ENCODE results near the gene RAB5A.
"Not testable (repeated sequence)": the region's sequence is repeated elsewhere in the genome, so short reads cannot be mapped to it uniquely, and the experiment has no call there.

RAB5A gene

DNA sequence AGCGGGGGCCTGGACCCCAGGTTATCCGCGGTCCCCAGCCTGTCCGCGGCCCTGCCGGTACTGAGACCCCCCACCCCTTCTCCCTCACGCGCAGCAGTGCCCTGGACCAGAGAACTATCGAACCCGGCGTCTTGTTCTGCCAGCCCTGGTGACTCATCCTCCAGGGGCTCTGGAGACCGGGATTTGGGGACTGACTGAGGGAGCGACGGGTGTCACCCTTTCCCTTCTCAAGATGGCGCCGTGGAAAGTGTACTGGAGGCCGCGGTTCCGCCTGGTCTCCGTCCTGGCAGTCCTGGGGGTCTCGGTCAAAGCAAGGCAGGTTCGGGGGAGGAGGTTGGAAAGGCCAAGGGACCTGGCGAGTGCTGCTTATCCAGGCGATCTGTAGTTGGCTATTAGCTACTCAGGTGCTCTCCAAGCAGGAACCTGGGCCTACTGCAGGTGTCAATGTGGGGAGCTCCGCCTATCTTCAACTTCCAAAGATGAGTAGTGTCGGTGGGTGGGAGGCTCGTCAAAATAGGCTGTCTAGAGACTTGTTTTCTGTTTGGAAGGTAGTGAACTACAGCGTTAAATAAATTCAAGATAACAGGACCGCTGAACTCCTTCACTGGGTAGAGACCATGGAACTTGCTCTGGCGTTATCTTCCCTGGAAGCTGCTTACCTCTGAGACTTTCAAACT lies 790 bp downstream of the RAB5A start:
- peak; percentile 9 to 17 for DNase-seq (ENCODE audit: low read depth in 2 of 2, low spot score in 1 of 2)

- no peak for DNase-seq (ENCODE audit: low read depth in 2 of 2, low spot score in 1 of 2)
Measured at GRCh38 chr3:19948226-19948591, 1.3 kb downstream of the RAB5A start.

DNA sequence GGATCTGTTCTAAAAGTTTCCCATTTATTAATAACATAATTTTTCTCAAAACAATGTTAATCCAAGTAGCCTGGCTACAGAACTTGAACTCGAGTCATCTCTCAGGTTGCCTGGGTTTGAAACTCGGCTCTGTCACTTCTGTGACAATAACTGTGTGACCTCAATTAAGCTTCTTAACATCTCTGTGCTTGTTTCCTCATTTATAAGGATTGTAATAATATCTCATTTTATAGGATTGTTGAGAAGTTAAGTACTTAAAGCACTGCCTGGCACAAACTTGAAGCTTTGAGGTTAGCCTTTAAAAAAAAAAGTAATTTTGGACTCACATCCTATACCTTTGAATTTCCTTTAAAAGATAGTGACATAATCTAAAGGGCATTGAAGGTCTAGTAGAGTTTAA lies 3.4 kb downstream of the RAB5A start:
- DNase-seq (ENCODE audit: low read depth in 2 of 2, low spot score in 1 of 2) = no peak

DNA sequence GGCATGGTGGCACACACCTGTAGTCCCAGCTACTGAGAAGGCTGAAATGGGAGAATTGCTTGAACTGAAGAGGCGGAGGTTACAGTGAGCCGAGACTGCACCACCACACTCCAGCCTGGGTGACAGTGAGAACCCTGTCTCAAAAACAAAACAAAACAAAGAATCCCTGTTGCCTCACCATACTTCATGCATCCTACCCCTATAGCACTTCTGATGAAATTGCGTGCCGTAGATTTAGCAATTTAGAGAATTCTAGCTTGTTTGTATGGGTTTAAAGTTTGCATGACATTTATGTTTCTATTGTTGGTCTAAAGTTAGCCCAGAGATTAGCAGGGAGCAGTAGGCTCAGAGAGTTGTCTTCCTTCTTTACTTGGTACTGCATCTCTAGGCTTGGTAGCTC lies 7.8 kb downstream of the RAB5A start:
- no peak for DNase-seq (ENCODE audit: low read depth in 2 of 2, low spot score in 1 of 2)

- not testable (repeated sequence) for DNase-seq (ENCODE audit: low read depth in 2 of 2, low spot score in 1 of 2)
Measured at GRCh38 chr3:19957354-19957753, 10.5 kb downstream of the RAB5A start.

GRCh38 chr3:19959505-19959904 lies 12.6 kb downstream of the RAB5A start:
- DNase-seq (ENCODE audit: low read depth in 2 of 2, low spot score in 1 of 2) = no peak

DNA sequence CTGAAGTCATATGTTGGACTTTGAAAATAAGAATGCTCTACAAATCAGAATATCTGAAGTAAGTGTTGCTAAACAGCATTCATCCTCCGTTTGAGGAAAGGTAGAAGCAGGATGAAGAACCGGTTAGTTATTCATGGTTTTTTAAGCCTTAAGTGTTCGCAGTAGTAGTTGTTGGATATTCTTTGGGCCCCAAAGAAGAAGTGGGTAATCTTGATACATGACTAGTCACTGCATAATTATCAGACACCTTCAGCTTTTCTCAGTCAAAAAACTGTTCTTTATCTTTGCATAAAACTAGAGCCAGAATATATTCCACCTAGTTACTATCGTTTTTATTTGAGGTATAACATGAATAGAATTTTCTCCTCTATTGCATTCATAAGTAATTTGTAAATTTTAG lies 13.8 kb downstream of the RAB5A start:
- no peak for DNase-seq (ENCODE audit: low read depth in 2 of 2, low spot score in 1 of 2)

GRCh38 chr3:19961960-19962359 lies 15.1 kb downstream of the RAB5A start:
- no peak for DNase-seq (ENCODE audit: low read depth in 2 of 2, low spot score in 1 of 2)

DNA sequence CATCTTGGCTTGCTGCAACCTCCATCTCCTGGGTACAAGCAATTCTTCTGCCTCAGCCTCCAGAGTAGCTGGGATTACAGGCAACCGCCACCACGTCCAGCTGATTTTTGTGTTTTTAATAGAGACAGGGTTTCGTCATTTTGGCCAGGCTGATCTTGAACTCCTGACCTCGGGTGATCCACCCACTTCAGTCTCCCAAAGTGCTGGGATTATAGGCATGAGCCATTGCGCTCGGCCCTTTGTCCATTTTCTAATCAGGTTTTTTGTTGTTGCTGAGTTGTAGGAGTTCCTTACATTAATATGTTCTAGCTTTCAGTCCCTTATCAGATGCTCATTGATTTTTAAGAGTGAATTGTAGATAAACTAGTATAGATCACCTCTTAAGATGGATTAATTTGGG lies 20.3 kb downstream of the RAB5A start:
- no peak for DNase-seq (ENCODE audit: low read depth in 2 of 2, low spot score in 1 of 2)

GRCh38 chr3:19967812-19968211 lies 20.9 kb downstream of the RAB5A start:
- DNase-seq (ENCODE audit: low read depth in 2 of 2, low spot score in 1 of 2) = no peak

DNA sequence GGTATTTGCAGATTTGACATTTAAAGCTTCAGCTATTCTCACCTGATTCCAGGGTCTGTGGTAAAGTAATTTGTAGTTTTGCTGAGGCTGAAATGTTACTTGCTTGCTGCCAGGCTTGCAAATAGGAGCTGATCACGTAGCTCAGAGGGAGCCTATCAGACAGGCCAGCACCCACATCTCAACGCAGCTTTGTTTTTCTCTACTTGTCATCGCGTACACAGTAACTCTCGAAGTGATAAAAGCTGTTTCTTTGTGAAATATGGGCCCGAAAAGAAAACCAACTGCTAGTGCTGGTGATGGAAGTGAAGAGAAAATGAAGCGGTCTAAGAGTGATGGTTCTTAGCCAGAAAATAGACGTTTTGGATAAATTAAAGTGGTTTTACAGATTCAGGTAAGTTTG lies 23.4 kb downstream of the RAB5A start:
- no peak for DNase-seq (ENCODE audit: low read depth in 2 of 2, low spot score in 1 of 2)

- no peak for DNase-seq (ENCODE audit: low read depth in 2 of 2, low spot score in 1 of 2)
Measured at GRCh38 chr3:19972054-19972453, 25.2 kb downstream of the RAB5A start.

- DNase-seq (ENCODE audit: low read depth in 2 of 2, low spot score in 1 of 2) = not testable (repeated sequence)
Measured at GRCh38 chr3:19988904-19989303, 42.0 kb downstream of the RAB5A start.

DNA sequence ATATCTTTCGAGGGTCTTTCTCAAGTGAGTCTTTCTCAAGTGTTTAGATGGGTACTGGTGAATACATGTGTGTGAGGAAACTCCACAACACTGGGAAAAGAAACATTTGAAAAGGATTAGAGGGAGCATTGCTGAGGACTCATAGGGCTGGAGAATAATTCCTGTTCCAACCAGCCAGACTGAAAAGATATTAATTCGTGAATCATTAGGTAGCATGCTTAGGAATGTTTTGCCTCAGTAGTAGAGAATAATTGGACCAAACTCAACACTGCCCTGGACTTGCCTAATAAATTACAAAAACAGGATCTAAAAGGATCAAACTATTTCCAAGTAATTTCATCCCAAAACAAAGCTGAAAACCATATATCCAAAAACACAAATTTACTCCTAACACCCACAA lies 47.9 kb downstream of the RAB5A start:
- no peak for DNase-seq (ENCODE audit: low read depth in 2 of 2, low spot score in 1 of 2)

DNA sequence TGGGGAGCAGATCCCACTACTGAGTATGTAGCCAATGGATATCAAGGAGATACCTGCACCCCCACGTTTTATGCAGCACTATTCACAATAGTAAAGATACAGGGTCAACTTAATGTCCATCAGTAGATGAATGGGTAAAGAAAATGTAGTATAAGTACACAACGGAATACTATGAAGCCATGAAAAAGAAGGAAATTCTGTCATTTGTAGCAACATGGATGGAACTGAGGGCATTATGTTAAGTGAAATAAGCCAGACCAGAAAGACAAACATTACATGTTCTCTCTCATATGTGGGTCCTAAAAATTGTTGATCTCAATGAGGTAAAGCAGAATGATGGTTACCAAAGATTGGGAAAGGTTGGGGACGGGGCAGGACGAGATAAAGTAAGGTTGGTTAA lies 50.6 kb downstream of the RAB5A start:
- DNase-seq (ENCODE audit: low read depth in 2 of 2, low spot score in 1 of 2) = no peak

DNA sequence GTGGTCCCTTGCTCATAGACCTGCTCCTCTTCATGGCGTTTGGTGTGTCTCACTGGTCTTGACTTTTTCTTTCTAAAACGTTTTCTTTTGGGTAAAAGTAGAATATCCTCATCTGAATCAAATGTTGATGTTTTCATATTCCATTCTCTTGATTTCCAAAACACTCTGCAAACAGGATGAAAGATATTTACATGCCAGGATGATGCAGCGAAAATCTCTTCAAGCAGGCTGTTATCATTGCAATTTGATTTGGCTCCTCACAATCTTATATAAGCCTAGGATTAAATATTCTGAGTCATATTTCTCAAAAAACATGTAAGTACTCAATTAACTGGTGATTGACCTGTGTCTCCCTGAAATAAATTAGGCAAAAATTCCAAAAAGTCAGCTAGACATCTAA lies 55.0 kb downstream of the RAB5A start:
- no peak for DNase-seq (ENCODE audit: low read depth in 2 of 2, low spot score in 1 of 2)

DNA sequence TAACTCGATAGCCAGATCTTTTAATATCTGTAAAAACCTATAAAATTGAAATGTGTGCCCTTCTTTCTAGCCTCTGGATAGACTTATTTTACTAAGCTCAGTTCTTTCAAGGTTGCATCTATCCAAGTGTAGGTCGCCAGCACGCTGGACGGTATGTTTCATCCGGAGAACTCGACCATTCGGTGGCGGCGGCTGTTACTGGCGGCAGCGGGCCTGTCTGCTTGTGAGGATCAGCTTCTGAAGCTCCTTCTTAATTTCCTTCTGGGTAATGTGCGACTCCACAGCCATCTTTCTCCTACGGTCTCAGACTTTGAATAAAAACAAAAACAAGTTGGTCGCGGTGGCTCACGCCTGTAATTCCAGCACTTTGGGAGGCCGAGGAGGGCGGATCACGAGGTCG lies 61.1 kb downstream of the RAB5A start:
- DNase-seq (ENCODE audit: low read depth in 2 of 2, low spot score in 1 of 2) = no peak

DNA sequence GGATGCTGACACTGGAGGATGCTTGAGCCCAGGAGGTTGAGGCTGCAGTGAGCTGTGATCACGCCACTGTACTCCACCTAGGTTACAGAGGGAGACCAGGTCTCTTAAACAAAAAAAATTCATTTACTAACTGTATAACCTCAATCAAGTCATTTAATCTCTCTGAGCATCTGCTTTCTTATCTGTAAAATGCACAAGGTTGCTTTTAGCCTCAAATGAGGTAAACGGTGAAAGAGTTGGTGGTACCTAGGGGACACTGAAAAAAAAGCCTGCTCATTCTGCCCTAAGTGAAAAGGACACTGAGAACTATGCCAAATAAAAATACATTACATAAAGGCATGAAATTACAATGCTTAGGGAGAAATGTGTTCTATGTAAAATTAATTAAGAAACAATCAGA lies 61.7 kb downstream of the RAB5A start:
- no peak for DNase-seq (ENCODE audit: low read depth in 2 of 2, low spot score in 1 of 2)

DNA sequence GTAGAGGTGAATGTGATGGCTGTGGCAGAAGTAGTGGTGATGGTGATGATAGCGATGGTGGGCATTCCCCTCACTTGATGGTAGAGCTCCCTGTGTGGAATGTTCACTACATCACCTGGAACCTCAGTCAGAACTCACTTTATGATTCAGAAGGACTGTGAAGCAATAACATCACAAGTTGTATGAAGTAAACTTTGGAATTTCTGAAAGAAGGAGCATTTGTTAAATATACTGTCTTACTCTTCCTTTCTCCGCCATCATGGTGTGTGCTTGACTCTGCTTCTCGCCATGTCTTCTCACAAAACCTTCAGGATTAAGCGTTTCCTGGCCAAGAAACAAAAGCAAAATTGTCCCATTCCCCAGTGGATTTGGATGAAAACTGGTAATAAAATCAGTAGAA lies 65.3 kb downstream of the RAB5A start, which contains the start of gene PP2D1:
PP2D1 (minus strand) TSS at position 101 of the 400 bp plus-strand sequence. CDS start 192 bp downstream, outside the sequence.
- no peak for DNase-seq (ENCODE audit: low read depth in 2 of 2, low spot score in 1 of 2)

- DNase-seq (ENCODE audit: low read depth in 2 of 2, low spot score in 1 of 2) = no peak
Measured at GRCh38 chr3:20013396-20013795, 66.5 kb downstream of the RAB5A start.

DNA sequence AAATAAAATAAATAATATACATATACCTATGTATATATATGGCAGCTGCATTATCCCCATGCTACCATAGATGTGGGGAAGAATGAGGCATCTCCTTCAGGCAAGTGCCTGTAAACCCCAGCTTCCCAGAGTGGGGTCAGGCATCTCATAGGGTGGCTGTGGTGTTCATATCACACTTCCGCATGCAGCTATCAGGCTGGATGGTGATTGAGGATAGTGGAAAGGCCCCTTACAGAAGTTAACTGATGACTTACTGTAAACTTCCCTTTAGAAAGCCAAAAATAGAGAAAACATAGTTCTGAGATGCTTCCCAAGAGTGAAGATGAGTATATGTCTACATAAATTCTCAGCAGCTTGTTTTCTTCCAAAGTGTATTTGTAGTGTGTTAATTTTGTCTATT lies 68.6 kb downstream of the RAB5A start:
- DNase-seq (ENCODE audit: low read depth in 2 of 2, low spot score in 1 of 2) = no peak

- DNase-seq (ENCODE audit: low read depth in 2 of 2, low spot score in 1 of 2) = not testable (repeated sequence)
Measured at GRCh38 chr3:20016076-20016475, 69.2 kb downstream of the RAB5A start.

GRCh38 chr3:20022954-20023622 lies 76.2 kb downstream of the RAB5A start:
- no peak for DNase-seq (ENCODE audit: low read depth in 2 of 2, low spot score in 1 of 2)

Measured in stimulated activated CD8-positive, alpha-beta memory T cell treated with anti-CD3 and anti-CD28 coated beads, Interleukin-4, amount 100 ng/mL, for 4 hours (primary cell).